ENCODE measurements around the gene SLC41A2.
A peak's percentile ranks its signal among the peaks of the same experiment; 100 is the strongest.
"Not testable (repeated sequence)": the region's sequence is repeated elsewhere in the genome, so short reads cannot be mapped to it uniquely, and the experiment has no call there.

SLC41A2 gene

DNA sequence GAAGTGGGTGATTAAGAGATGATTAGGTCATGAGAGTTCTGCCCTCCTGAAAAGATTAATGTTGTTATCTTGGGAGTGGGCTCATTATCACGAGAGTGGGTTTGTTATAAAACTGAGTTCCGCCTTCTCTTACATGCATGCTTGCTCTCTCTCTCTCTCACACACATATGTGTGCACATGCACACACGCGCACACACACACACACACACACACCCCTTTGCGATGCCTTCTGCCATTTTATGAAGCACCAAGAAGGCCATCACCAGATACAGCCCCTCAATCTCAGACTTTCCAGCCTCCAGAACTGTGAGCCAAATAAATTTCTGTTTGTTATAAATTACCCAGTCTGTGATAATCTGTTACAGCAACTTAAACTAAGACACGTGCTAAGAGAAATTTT lies 5.7 kb upstream of the SLC41A2 start:
- no peak for DNase-seq

DNA sequence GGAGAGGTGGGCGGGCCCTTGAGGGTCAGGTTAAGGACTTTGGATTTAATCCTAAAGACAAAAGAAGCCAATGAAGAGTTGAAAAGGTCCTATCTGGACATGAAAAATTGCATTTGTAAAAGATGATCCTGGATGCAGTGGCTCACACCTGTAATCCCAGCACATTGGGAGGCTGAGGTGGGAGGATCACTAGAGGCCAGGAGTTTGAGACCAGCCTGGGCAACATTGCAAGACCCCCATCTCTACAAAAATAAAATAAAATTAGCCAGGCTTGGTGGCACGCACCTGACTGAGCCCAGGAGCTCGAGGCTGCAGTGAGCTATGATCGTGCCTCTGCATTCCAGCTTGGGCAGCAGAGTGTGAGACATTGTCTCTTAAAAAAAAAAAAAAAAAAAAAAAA lies 2.4 kb upstream of the SLC41A2 start:
- no peak for DNase-seq

GRCh38 chr12:104959335-104959841 lies 1.3 kb upstream of the SLC41A2 start:
- no peak for DNase-seq

DNA sequence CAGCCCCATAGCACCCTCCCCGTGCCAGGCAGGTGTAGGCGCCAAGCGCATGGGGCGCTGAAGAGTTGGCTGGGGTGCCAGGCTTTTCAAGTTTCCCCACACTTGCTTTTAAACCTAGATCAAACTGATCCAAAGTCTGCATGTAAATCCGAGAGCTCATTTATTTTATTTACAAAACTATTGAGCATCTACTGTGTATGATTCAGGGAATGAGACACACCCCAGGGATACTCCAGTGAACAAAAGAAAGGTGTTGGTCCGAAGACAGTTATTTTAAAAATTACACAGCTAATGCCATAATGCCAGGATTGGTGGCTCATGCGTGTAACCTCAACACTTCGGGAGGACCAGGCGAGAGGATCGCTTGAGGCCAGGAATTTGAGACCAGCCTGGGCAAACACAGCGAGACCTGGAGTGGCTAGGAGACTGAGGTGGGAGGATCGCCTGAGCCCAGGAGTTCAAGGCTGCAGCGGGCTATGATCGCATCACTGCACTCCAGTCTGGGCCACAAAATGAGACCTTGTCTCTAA lies 780 bp upstream of the SLC41A2 start:
- DNase-seq: peak in 1 of 6 experiments; percentile 51

- peak in 4 of 6 experiments; percentile 2 to 52 (median 16) for DNase-seq
Observed at GRCh38 chr12:104957719-104958000, 430 bp downstream of the SLC41A2 start.

DNA sequence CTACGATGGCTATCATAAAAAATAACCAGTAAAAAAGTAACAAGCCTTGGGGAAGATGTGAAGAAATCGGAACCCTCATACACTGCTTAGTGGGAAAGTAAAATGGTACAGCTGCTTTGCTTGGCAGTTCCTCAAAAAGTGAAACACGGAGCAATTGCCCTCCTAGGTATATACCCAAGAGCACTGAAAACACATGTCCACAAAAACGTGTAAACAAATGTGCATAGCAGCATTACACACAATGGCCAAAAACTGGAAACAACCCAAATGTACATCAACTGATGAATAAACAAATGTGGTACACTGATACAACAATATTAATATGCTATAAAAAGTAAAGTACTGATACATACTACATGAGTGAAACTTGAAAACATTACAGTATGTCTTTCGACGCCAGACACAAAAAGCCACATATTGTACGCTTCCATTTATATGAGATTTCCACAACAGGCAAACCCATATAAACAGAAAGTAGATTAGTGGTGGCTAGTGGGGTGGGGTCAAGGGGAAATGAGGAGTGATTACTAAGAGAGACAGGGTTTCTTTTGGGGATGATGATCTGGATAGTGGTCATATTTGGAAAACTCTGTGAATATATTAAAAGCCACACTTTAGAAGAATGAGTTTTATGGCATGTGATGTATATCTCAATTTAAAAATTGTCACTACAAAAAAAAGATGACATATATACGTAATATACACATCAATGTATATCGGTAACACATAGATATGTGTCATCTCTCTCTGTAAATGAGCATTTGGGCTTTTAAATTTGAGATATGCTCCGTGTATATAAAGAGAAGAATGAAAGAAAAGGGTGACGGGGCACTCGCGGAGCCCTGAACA lies 996 bp downstream of the SLC41A2 start:
- no peak for DNase-seq

DNA sequence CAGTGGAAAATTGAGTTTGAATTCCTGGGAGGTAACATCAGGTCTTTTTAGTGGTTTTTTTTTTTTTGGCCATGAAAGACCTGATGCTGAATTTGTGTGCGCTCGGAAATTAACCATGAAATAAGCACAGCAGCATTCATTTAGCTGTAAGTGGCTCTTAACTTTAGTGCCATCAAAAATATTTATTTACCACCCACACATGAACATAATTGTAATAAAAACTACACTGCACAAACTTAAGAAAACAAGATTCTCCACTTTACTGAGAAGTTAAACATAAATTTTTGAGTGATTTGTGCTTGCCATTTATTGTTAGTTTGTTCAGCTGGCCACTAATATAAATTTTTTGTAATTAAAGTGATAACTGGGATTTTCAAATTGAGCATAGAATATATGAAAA lies 2.4 kb downstream of the SLC41A2 start:
- DNase-seq: no peak

- no peak for DNase-seq
Observed at GRCh38 chr12:104953323-104953722, 4.8 kb downstream of the SLC41A2 start.

GRCh38 chr12:104952816-104953215 lies 5.3 kb downstream of the SLC41A2 start:
- no peak for DNase-seq

- DNase-seq: no peak
Observed at GRCh38 chr12:104951759-104952509, 6.2 kb downstream of the SLC41A2 start.

GRCh38 chr12:104948716-104949115 lies 9.4 kb downstream of the SLC41A2 start:
- DNase-seq: not testable (repeated sequence)

GRCh38 chr12:104944252-104944651 lies 13.8 kb downstream of the SLC41A2 start:
- no peak for DNase-seq

DNA sequence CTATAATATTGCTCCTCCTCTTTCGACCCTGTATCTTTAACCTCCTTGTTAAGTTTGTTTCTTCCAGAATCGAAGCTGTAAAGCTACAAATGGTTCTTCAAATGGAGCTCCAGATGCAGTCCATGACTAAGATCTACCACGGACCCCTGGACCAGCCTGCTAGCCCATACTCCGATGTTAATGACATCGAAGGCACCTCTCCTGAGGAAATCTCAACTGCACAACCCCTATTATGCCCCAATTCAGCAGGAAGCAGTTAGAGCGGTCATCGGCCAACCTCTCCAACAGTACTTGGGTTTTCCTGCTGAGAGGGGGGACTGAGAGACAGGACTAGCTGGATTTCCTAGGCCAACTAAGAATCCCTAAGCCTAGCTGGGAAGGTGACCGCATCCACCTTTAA lies 14.7 kb downstream of the SLC41A2 start:
- not testable (repeated sequence) for DNase-seq

GRCh38 chr12:104942075-104942474 lies 16.0 kb downstream of the SLC41A2 start:
- DNase-seq: no peak

DNA sequence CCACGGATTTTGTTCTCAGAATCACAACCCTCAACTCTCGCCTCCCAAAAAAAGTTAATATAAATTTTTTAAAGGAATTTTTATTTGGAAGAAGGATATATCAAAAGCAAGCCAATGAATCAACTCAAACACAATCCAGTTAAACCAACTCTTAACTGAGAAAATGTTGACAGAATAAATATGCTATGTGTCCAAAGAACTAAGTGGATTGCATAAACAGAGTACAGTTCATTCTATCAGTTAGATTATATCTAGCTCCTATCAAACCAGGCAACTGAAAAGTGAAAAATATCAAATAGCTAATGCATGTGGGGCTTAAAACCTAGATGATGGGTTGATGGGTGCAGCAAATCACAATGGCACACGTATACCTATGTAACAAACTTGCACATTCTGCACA lies 16.6 kb downstream of the SLC41A2 start:
- no peak for DNase-seq

DNA sequence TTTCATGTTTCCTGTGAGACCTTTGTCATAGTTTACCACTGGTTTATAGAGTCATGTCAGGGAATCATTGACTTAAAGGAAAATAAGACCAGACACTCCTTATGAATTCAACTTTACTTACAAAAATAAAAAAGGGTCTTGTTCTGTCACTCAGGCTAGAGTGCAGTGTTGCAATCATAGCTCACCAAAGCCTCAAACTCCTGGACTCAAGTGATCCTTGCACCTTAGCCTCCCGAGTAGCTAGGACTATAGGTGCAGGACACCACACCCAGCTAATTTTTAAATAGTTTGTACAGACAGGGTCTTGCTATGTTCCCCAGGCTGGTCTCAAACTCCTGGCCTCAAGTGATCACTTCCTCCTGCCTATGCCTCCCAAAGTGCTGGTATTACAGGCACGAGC lies 19.0 kb downstream of the SLC41A2 start:
- no peak for DNase-seq

GRCh38 chr12:104938371-104938770 lies 19.7 kb downstream of the SLC41A2 start:
- no peak for DNase-seq

- DNase-seq: no peak
Observed at GRCh38 chr12:104935886-104936285, 22.2 kb downstream of the SLC41A2 start.

DNA sequence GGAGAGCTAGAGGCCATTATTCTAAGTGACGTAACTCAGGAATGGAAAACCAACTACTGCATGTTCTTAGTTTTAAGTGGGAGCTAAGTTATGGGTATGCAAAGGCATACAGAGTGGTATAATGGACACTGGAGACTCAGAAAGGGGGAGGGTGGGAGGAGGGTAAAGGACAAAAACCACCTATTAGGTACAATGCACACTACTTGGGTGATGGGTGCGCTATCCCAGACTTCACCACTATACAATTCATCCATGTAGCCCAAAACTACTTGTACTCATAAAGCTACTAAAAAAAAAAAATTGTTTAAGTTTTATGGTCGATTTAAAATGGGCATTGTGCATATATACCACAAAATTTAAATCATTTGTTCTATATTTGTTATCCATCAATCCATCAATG lies 24.3 kb downstream of the SLC41A2 start:
- DNase-seq: no peak

GRCh38 chr12:104933128-104933527 lies 25.0 kb downstream of the SLC41A2 start:
- DNase-seq: no peak

DNA sequence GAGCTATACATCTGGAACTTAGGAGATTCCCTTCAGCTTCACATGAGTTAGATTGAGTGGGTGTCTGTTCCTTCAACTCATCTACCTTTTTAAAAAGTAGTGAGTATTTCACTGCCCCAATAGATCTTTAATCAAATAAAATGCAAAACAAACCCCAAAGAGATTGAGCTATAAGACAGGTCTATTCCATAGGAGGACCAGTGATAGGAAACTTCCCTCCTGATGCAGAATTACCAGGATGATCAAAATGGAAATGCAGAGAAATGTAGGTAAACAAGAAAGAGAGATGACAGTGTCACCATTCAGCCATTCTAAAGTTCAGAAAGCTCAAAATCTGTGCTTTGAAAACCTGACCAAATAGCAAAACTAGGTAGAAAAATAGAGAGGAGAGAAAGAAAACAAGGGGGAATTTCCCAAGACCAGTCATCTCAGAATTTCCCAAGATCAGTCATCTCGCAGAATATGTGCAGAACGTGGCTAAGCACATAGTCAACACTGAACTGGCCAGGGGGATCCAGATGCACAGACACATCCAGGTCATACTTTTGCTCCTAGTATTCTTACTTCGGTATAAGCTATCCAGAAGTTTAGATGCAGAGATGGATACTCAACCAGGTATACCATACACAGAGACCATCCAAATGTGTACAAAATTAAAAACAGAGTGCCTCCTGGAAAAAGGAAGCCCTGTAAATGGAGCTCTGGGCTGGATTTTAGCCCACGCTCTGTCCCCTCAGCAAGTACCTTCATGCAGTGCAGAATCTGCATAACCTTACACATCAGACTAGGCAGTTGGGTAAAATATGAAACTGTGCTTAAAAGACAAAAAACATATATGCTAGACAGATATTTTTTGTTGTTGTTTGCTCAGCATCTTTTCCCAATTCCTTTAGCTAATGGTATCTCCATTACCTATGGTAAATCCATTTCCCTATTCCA lies 27.4 kb downstream of the SLC41A2 start:
- no peak for DNase-seq

DNA sequence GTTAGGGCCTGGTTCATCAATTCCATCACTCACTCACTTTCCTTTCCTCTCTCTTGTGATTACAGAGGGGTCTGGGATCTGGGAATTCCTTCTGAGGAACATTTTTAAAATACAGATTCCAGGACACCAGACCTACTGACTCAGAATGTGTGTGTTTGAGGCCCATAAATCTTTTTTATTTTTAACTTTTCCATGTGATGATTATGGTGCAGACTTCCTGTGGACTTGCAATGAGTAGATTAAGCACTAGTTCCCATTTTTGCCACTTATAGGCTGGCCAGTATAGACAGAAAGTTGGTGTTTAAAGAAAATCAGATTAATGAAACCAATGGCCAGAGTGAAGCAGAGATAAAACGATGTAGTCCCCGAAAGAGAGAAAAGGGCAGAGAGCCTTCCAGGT lies 28.1 kb downstream of the SLC41A2 start:
- no peak for DNase-seq

DNA sequence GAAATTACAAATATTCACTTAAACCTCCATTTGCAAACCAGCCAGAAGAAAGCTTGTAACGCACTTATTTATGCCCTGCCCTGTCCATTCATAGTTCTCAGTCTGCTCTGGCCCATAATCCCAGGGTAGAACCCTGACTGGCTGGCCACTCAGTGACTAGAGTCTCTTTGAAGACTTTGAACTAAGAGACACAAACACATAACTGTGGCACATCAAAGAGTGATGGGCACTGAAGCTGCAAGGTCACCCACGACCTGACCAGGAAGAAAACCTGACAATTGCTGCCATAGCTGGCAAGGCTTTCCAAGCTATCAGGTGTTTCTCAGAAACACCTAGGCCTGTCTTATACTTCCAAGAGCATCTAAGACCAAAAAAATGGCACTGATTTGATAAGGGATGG lies 28.7 kb downstream of the SLC41A2 start:
- no peak for DNase-seq
